Activated gamma-delta T cell treated with anti-CD3 and anti-CD28 coated beads, Interleukin-2, amount 50 U/mL, for 16 hours (primary cell): ENCODE data around the gene C9orf85.
"Not testable (repeated sequence)": the region's sequence is repeated elsewhere in the genome, so short reads cannot be mapped to it uniquely, and the experiment has no call there.

Experiments
- DNase-seq: peaks from one replicate; pipeline ENCODE4 v3.0.0-alpha.2; 2020; ENCODE audit warnings: low read depth

The C9orf85 gene

DNA sequence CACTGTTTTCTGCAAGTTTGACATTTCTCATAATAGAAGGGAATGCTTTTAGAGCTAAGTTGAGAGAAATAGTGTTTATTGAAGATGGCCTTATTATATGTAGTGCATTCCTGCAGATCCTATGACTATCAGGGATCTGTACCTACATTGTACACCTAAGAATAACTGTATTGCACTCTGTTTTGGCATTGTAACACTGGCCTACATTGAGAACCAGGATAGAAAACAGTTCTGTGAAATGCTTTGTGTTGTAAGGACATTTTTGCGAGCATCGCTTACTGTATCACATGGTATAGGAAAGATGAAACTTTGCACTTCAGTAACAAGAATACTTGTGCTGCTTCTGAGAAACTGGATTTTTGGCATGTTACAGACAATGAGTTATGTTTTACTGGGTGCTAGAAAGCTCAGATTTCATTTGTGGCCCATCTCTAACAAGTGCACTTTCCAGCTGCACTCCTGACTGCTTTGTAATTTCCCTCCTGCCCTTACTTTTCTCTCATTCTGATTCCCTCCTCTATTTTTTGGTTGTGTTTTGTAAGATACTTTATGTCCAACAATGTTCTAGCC, 30.6 kb downstream of the C9orf85 start:
- no peak for DNase-seq

DNA sequence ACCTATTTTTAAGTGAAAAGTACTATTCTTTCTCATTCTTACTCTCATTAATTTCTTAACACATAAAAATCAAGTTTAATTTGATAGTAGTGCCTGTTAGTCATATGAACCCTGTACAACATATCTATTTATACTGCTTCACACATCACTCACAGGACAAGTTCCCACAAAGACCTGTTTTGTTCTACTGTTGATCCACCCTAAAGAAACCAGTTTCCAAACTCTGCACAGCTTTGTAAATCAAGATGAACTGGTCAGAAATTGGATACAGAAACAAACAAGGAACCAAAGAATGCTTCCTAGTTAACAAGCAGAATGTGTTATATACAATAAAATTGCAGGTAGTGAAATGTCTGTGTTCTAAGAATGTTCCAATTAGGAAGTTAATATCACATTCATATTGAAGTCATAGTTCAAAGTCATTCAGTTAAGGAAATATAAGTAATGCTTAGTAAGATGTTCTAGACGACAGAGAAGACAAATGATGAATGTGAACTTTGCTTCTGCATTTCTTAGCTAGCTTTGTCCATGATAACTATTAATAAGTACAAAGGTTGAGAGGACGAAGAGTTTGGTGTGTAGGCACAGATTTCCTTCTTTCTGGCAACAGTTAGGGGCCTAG, 33.4 kb downstream of the C9orf85 start:
- DNase-seq = no peak

DNA sequence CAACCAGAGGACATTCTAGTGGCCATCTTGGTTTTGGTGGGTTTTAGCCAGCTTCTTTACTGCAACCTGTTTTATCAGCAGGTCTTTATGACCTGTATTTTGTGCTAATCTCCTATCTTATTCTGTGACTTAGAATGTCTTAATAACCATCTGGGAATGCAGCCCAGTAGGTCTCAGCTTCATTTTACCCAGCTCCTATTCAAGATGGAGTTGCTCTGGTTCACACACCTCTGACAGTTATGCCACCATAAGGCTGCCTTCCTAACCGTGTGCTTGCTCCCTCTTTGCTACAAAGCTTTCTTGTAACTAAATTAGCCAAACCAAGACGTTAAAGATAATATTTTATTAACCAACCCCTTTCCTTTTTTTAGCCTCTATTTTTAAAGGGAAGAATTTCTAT, 43.2 kb downstream of the C9orf85 start:
- not testable (repeated sequence) for DNase-seq

DNA sequence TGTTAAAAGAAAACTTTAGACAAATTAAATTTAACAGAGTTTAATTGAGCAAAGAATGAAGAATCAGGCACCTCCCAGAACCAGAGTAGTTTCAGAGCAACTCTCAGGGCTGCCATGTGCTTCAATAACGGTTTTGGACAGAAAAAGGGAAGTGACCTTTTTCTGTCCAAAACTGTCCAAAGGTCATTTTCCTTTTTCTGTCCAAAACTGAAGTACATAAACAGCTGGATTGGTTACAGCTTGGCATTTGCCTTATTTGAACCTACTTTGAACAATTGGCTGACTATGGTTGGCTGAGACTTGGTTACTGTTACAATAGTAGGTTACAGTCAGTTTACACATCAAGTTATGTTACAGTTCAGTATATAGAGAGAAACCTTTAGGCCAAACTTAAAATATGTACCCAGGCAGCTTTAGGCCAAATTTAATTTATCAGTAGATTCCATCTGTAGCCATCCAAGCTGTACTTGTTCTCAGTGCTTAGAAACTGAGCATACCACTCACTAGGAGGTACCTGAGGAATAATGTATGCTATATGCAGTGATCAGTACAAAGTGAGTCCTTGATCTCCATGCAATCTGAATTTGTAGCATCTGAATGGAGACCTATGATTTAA, 44.0 kb downstream of the C9orf85 start:
- no peak for DNase-seq

DNA sequence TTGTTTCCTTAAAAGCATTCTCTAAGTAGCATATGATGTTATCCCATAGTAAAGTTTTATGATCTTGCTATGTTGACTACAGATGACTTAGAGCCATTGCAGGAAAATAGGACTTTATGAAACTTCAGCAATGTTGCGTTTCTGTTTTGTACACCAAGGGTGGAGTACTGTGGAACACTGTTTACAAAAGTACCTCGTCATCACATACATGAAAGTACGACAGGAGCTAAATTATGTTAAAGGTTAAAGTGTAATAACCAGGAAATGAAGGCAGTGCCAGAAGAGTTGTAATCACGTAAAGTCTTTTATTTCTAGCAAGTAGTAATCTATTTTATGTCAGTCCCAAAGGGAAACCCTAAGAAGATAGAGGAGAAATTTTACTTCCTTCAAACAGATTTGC, 50.9 kb downstream of the C9orf85 start:
- no peak for DNase-seq

DNA sequence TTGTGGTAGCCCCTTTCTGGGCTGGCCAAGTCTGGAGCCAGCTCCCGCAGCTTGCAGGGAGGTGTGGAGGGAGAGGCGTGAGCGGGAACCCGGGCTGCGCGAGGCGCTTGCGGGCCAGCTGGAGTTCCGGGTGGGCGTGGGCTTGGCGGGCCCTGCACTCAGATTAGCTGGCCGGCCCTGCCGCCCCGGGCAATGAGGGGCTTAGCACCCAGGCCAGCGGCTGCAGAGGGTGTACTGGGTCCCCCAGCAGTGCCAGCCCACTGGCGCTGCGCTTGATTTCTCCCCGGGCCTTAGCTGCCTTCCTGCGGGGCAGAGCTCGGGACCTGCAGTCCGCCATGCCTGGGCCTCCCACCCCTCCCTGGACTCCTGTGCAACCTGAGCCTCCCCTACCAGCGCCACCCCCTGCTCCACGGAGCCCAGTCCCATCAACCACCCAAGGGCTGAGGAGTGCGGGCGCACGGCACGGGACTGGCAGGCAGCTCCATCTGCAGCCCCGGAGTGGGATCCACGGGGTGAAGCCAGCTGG, 52.1 kb downstream of the C9orf85 start:
- DNase-seq = not testable (repeated sequence)

- no peak for DNase-seq
Observed at GRCh38 chr9:71965403-71965802, 54.0 kb downstream of the C9orf85 start.

- no peak for DNase-seq
Observed at GRCh38 chr9:71966601-71967000, 55.2 kb downstream of the C9orf85 start.

DNA sequence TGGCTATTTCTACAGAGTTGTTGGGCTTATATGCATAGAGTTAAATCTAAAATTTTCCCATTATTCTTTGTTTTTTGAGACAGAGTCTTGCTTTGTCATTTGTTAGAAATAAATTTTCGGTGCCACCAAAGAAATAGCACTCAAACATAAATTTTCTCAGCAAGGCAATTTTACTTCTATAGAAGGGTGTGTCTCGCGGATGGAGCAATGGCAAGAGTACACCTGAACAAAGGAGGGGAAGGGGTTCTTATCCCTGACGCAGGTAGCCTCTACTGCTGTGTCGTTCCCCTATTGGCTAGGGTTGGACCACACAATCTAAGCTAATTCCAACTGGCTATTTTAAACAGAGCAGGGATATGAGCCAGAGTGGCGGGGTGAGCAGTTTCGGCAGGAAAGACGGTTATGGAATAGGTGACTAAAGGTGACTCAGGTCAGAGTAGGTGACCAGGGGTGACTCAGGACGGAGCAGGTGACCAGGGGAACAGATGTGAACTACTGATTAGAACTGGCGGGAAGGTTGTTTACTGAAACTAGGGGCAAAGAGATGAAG, 57.2 kb downstream of the C9orf85 start:
- no peak for DNase-seq

DNA sequence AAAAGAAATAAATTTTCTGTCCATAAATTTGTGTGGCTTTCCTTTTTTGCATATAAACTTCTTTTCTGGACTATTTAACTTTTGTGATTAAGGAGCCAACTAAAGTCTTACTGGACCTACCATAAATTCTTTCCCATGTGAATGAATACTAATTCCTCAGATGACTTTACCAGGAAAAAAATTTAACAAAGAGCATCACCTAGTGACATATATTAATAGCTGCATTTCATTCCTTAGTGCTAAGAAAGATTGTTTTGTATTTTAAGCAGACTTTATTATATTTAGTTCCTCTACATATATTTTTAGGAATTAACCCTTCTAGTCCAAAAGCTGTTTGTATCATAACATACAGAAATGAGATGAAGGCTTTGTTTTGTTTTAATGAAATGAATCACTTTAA, 64.4 kb downstream of the C9orf85 start:
- DNase-seq = no peak

DNA sequence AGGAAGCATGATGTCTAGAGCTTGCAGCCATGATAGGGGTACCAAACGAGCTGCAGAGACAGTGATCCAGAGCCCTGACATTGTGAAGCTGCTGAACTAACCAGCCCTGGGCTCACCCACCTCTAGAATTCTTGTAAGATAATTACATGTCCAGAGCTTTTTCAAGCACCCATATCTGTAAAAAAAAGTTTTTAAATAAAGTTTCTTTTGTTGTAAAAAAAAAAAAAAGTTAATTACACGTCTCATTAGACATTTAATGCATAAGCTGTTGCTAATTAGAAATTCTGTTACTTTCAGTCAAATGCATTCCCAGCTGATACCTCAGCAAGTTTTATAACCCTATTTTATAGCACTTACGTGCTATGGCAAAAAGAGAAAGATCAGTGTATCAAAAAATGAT, 65.6 kb downstream of the C9orf85 start:
- no peak for DNase-seq

DNA sequence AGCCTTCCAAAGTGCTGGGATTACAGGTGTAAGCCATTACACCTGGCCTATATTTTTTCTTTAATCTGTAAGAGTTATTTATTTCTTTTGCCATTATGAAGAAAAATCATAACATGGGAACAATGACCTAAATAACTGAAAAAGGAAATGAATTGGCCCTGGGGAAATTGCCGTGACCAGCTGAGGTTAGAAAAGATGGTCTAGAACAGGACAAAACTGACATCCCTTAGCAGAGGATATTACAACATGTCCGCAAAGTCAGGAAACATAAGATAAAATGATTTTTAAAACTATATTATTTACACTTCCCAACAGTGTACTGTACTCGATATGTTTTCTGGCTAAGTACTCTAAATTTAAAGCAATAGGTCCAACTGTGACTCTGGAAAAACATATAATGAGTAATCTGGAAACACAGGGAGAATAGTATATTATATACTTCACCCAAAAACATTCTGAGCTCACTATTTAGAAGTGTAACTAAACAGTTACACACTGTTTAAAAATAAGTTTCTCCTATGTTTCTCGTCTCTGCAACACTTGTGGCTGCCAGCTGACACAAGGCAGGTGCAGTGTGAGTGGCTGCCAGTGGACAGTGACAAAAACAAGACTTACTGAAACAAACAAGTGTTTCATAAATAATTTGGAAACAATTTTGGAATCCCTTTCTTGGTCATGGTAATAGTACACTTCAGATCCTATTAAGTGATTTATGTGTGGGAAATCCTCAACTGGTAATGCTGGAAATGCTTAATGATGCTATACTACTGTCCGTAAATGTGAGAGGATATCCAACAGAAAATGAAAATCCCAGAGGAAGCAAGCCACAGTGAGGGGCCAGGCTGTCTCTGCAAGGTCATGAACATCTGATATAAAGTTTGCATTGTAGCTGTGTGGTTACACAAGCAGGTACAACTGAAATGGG, 69.1 kb downstream of the C9orf85 start:
- DNase-seq = no peak

DNA sequence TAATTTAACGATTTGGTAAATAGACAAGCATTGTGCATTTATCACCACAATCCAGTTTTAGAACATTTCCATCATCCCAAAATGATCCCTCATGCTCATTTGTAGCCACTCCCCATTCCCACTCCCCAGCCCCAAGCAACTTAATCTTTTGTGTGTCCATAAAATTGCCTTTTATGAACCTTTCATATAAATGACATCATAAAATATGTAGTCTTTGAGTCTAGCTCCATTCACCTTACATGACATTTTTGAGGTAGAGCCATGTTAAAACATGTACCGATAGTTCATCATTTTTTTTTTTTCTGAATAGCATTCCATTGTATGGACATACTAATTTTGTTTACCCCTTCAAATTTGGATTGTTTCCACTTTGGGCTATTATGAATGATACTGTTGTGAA, 70.5 kb downstream of the C9orf85 start:
- DNase-seq = no peak

- no peak for DNase-seq
Observed at GRCh38 chr9:71984403-71984802, 73.0 kb downstream of the C9orf85 start.

DNA sequence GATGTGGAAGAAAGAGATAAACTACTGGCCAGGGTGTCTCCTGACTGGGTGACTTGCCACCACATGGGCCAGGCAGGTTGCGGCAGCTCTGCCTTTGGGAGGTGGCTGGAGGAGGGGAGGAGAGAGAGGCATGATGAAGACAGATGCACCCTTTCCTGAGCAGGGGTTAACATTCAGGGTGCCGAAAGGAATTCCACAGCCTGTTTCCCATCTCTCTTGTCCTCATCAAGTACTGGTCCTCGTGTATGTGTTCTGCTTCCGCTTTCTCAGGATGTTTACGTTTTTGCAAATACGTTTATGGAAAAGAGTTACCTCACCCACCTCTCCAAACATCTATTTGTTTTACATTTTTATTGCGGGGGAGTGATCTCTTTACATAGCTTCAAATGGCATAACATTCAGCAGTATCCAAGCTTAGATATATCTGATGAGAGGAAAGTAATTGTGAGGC, 73.4 kb downstream of the C9orf85 start:
- DNase-seq = no peak

DNA sequence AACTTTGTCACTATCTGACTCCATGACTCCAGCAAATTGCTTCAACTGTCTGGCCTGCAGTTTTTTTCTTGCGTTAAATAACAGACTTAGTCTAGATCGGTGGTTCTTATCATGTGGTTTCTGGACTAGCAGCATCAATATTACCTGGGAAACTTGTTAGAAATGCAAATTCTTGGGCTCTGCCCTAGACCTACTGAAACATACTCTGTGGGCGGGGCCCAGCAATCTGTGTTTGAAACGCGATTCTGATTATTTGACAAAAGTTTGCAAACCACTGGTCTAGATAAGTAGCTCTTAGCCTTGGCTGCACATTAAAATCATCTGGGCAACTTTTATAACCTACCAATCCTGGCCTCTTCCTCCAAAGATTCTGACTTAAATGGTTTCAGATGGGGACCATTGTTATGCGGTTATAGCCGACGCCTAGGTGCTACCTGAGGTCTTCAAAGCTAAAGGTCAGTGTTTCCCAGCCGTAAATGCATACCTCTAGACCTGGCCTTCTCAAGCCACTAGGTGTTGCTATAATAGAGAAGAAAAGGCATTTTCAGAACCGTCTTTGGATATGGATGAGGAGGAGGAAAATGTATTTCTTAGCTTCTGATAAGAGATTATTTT, 74.0 kb downstream of the C9orf85 start:
- no peak for DNase-seq

DNA sequence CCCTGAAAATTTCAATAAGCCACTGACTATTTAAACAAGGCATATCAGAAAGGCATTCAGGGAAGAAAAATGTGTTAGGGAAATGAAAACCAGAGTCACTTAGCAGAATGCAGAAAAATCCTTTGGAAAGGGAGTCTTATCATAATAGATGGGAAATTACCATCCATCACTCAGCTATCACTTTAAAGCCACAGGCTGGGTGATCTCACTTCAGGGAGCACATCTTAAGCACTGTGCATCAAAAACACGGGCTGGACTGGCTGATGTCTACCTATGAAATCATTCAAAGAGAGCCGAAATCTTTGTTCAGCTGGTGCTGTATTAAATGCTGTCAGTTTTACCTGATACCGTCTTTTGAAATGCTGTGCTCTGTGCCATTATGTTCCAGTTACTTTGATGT, 75.5 kb downstream of the C9orf85 start:
- no peak for DNase-seq

GRCh38 chr9:71987471-71988371, 76.3 kb downstream of the C9orf85 start:
- no peak for DNase-seq

GRCh38 chr9:71990466-71990865, 79.0 kb downstream of the C9orf85 start:
- DNase-seq = no peak

DNA sequence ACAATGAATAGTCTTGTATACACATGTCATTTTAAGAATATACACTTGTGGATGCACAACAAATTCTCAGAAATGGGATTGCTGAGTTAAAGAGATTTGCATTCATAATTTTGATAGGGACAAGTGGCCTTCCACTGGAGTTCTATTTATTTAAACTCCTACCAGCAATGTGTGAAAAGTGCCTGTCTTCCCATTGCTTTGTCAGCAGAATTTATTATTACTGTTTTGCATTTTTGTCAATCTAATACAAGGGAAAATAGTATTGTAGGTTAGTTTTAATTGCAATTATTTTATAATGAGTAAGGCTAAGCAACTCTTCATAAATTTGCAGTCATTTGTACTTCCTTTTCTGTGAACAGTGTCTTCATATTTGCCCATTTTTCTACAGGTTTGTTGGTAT, 94.0 kb downstream of the C9orf85 start:
- DNase-seq = no peak

- DNase-seq = no peak
Observed at GRCh38 chr9:72006501-72006900, 95.1 kb downstream of the C9orf85 start.
